SK-N-SH treated with all-trans-retinoic acid at 6 μM for 48 hours (cell line): ENCODE measurements around the gene GGA3.
"Not testable (repeated sequence)": the region's sequence is repeated elsewhere in the genome, so short reads cannot be mapped to it uniquely, and the experiment has no call there.

Experiments used
- ARNTL ChIP-seq: fragments of 450-650 bp; formaldehyde crosslinking; IDR thresholded peaks from 2 replicates; pipeline ENCODE4 v1.5.0; 2020; ENCODE audit warnings: low read depth, mild to moderate bottlenecking, moderate library complexity, borderline replicate concordance
- CREB5 ChIP-seq: fragments of 250-450 bp; sonication (Bioruptor Pico); IDR thresholded peaks from 2 replicates; pipeline ENCODE4 v1.5.1; 2020; ENCODE audit warnings: low read depth, mild to moderate bottlenecking, moderate library complexity
- CSDC2 ChIP-seq: fragments of 250-450 bp; sonication (Bioruptor Pico); IDR thresholded peaks from 2 replicates; pipeline ENCODE4 v1.5.0; 2020; ENCODE audit warnings: mild to moderate bottlenecking, moderate library complexity
- ESRRG ChIP-seq: fragments of 250-450 bp; sonication (Bioruptor Pico); IDR thresholded peaks from 2 replicates; pipeline ENCODE4 v1.6.1; 2021; ENCODE audit warnings: mild to moderate bottlenecking
- ISL1 ChIP-seq: fragments of 250-450 bp; sonication (Bioruptor Pico); IDR thresholded peaks from 2 replicates; pipeline ENCODE4 v2.1.2; 2022; ENCODE audit warnings: mild to moderate bottlenecking, moderate library complexity
- PATZ1 ChIP-seq: fragments of 250-450 bp; sonication (Bioruptor Pico); IDR thresholded peaks from 2 replicates; pipeline ENCODE4 v1.8.0; 2020; ENCODE audit warnings: mild to moderate bottlenecking, moderate library complexity, borderline replicate concordance
- TOX ChIP-seq: fragments of 250-450 bp; sonication (Bioruptor Pico); IDR thresholded peaks from 2 replicates; pipeline ENCODE4 v1.8.0; 2021; ENCODE audit warnings: mild to moderate bottlenecking, moderate library complexity, borderline replicate concordance
- ZFP30 ChIP-seq: fragments of 450-650 bp; formaldehyde crosslinking; IDR thresholded peaks from 2 replicates; pipeline ENCODE4 v1.5.0; 2022; ENCODE audit warnings: mild to moderate bottlenecking, moderate library complexity

- TF ChIP-seq ISL1; TOX (CRISPR knock-in tag); CREB5; PATZ1 (CRISPR knock-in tag); ESRRG; ARNTL (CRISPR knock-in tag); ZFP30 (CRISPR knock-in tag); CSDC2: not testable (repeated sequence)
Observed at GRCh38 chr17:75280189-75280588, 18.8 kb upstream of the GGA3 start.
